Neural cell (in vitro differentiated cells): Measurements from ENCODE around the gene TSPOAP1. TPM values are rescaled to one million over a fixed set of nuclear protein-coding genes. Genes with fewer than 3 reads are reported as not detected.

Source experiments
- H2AFZ ChIP-seq: fragments of 200-600, 300-800 bp; sonication (generic), shearing (Covaris generic); 2 replicates; pipeline ENCODE4 v1.6.0; 2014; ENCODE audit warnings: low read depth, mild to moderate bottlenecking, antibody characterized with exemption, low read length, moderate library complexity
- H3F3A ChIP-seq: fragments of 200-600 bp; shearing (Covaris generic); 2 replicates; pipeline ENCODE4 v1.6.1; 2016; ENCODE audit warnings: mild to moderate bottlenecking, moderate library complexity, mixed read lengths, antibody characterized with exemption, low read length; ENCODE audit not compliant: insufficient read depth, poor library complexity, severe bottlenecking
- H3K27ac ChIP-seq: fragments of 200-600, 300-800 bp; sonication (generic), shearing (Covaris generic); 2 replicates; pipeline ENCODE4 v1.5.1; 2014; ENCODE audit warnings: mild to moderate bottlenecking, low read length, moderate library complexity
- H3K27me3 ChIP-seq: fragments of 300-800, 200-600 bp; sonication (generic), shearing (Covaris generic); 2 replicates; pipeline ENCODE4 v1.6.0; 2014; ENCODE audit warnings: mild to moderate bottlenecking, low read depth, low read length, moderate library complexity; ENCODE audit not compliant: insufficient read depth
- H3K36me3 ChIP-seq: fragments of 300-800, 200-600 bp; sonication (generic), shearing (Covaris generic); 2 replicates; pipeline ENCODE4 v1.5.1; 2014; ENCODE audit warnings: mild to moderate bottlenecking, antibody characterized with exemption, low read length, moderate library complexity; ENCODE audit not compliant: insufficient read depth
- H3K4me2 ChIP-seq: fragments of 300-800, 200-600 bp; sonication (generic), shearing (Covaris generic); 2 replicates; pipeline ENCODE4 v1.6.0; 2014; ENCODE audit warnings: mild to moderate bottlenecking, low read length
- H3K4me3 ChIP-seq: fragments of 300-800, 200-600 bp; sonication (generic), shearing (Covaris generic); 2 replicates; pipeline ENCODE4 v1.5.1; 2014; ENCODE audit warnings: mild to moderate bottlenecking, low read length, moderate library complexity
- H3K79me2 ChIP-seq: fragments of 200-600 bp; shearing (Covaris generic); replicated peaks from 2 replicates; pipeline ENCODE4 v1.6.0; 2014; ENCODE audit warnings: mild to moderate bottlenecking, low read length, moderate library complexity; ENCODE audit not compliant: insufficient read depth
- H3K9ac ChIP-seq: fragments of 300-800, 200-600 bp; sonication (generic), shearing (Covaris generic); 2 replicates; pipeline ENCODE4 v1.6.1; 2016; ENCODE audit warnings: mild to moderate bottlenecking, low read length, mixed read lengths
- H3K9me2 ChIP-seq: fragments of 200-600 bp; shearing (Covaris generic); 2 replicates; pipeline ENCODE4 v1.6.1; 2016; ENCODE audit warnings: mild to moderate bottlenecking, low read length, mixed read lengths; ENCODE audit not compliant: insufficient read depth
- H3K9me3 ChIP-seq: fragments of 200-600, 300-800 bp; sonication (generic), shearing (Covaris generic); 2 replicates; pipeline ENCODE4 v1.6.1; 2016; ENCODE audit warnings: mild to moderate bottlenecking, mixed run types, low read length, moderate library complexity, mixed read lengths
- H4K20me1 ChIP-seq: fragments of 200-600 bp; shearing (Covaris generic); 2 replicates; pipeline ENCODE4 v1.6.1; 2016; ENCODE audit warnings: mild to moderate bottlenecking, mixed run types; ENCODE audit not compliant: insufficient read depth
- CTCF ChIP-seq: fragments of 450-650 bp; IDR thresholded peaks from 2 replicates; pipeline ENCODE4 v1.5.1; 2014; ENCODE audit warnings: antibody characterized with exemption, mild to moderate bottlenecking, moderate library complexity; ENCODE audit not compliant: poor library complexity, severe bottlenecking
- EP300 ChIP-seq: fragments of 450-650 bp; conservative IDR thresholded peaks from 2 replicates; pipeline ENCODE4 v1.6.1; 2014; ENCODE audit warnings: antibody characterized with exemption, mild to moderate bottlenecking, moderate library complexity; ENCODE audit not compliant: poor library complexity, severe bottlenecking
- EZH2 ChIP-seq: fragments of 200-600, 300-800 bp; shearing (Covaris generic), sonication (generic); IDR thresholded peaks from 2 replicates; pipeline ENCODE4 v1.6.1; 2014; ENCODE audit warnings: antibody characterized with exemption, low read length, borderline replicate concordance, mild to moderate bottlenecking; ENCODE audit not compliant: insufficient read depth, poor library complexity, severe bottlenecking
- MXI1 ChIP-seq: fragments of 450-650 bp; conservative IDR thresholded peaks from 2 replicates; pipeline ENCODE4 v1.6.1; 2014; ENCODE audit warnings: antibody characterized with exemption, mild to moderate bottlenecking; ENCODE audit not compliant: poor library complexity, severe bottlenecking
- POLR2AphosphoS5 ChIP-seq: IDR thresholded peaks from 2 replicates; pipeline ENCODE4 v1.6.1; 2012
- RAD21 ChIP-seq: fragments of 450-650 bp; conservative IDR thresholded peaks from 2 replicates; pipeline ENCODE4 v1.6.1; 2014; ENCODE audit warnings: antibody characterized with exemption, mild to moderate bottlenecking, moderate library complexity
- REST ChIP-seq: IDR thresholded peaks from 2 replicates; pipeline ENCODE4 v1.6.1; 2012; ENCODE audit warnings: borderline replicate concordance
- SMC3 ChIP-seq: fragments of 450-650 bp; conservative IDR thresholded peaks from 2 replicates; pipeline ENCODE4 v1.6.1; 2014; ENCODE audit warnings: antibody characterized with exemption, mild to moderate bottlenecking, moderate library complexity; ENCODE audit not compliant: poor library complexity
- TAF1 ChIP-seq: IDR thresholded peaks from 2 replicates; pipeline ENCODE4 v1.6.1; 2012; ENCODE audit warnings: low read depth
- polyA plus RNA-seq: library from polyadenylated mRNA; depleted of rRNA; stranded (reverse); fragments of >200 nt; gene quantifications from 2 replicates; pipeline ENCODE4 v1.2.3, GENCODE V29; 2014
- small RNA-seq, 3 experiments: library from RNA; depleted of rRNA; stranded (forward); fragments of <200 nt; gene quantifications; one replicate each; pipeline ENCODE3, GENCODE V24; 2012

Gene TSPOAP1
- polyA plus RNA-seq, 1 donor from 2014 or later = 103 TPM

- H3K27me3 ChIP-seq = peaks cover 30% of the 10 kb centered on the region
- no peak overlapping the region for H3K4me3 ChIP-seq
- H3K79me2 ChIP-seq = no peaks in the 10 kb centered on the region
- H3F3A ChIP-seq = no peaks in the 10 kb centered on the region
- no peak overlapping the region for H3K9ac ChIP-seq
- TF ChIP-seq REST (no peak), RAD21 (no peak), EP300 (no peak), EZH2 (no peak), MXI1 (no peak), TAF1 (no peak)
- H3K36me3 ChIP-seq = no peaks in the 10 kb centered on the region
- H4K20me1 ChIP-seq = no peaks in the 10 kb centered on the region
- no peak overlapping the region for H3K27ac ChIP-seq
- H3K9me2 ChIP-seq = no peaks in the 10 kb centered on the region
- no peak overlapping the region for H2AFZ ChIP-seq
- H3K4me2 ChIP-seq = no peak overlapping the region
- no peaks in the 10 kb centered on the region for H3K9me3 ChIP-seq
These were observed 75.5 kb downstream of the TSPOAP1 start for GRCh38 chr17:58253082-58253481.

GRCh38 chr17:58252141-58252540 is 76.5 kb downstream of the TSPOAP1 start:
- H3K9ac ChIP-seq = no peak overlapping the region
- no peak for TF ChIP-seq EP300
- TF ChIP-seq POLR2AphosphoS5 = no peak
- no peak for TF ChIP-seq EZH2
- no peak for TF ChIP-seq RAD21
- no peak for TF ChIP-seq TAF1
- TF ChIP-seq REST = no peak
- no peak for TF ChIP-seq SMC3
- TF ChIP-seq MXI1 = no peak
- TF ChIP-seq CTCF = no peak
- no peaks in the 10 kb centered on the region for H3K9me2 ChIP-seq
- no peak overlapping the region for H3K4me2 ChIP-seq
- no peaks in the 10 kb centered on the region for H4K20me1 ChIP-seq
- no peak overlapping the region for H3K4me3 ChIP-seq
- H2AFZ ChIP-seq = no peak overlapping the region
- H3F3A ChIP-seq = no peaks in the 10 kb centered on the region
- peaks cover 36% of the 10 kb centered on the region for H3K27me3 ChIP-seq
- H3K27ac ChIP-seq = no peak overlapping the region
- H3K79me2 ChIP-seq = no peaks in the 10 kb centered on the region
- no peaks in the 10 kb centered on the region for H3K9me3 ChIP-seq
- no peaks in the 10 kb centered on the region for H3K36me3 ChIP-seq

Small RNA genes lying within 50 kb of the gene (small RNA-seq; reads per million reads assigned to genes)
- gene MIR4736 = 0 reads per million in 3 experiments

Other genes with a start within 250 kb of the TSPOAP1 start
- 66.7 and 72.0 TPM in 2 replicates for gene DYNLL2, start 245.4 kb downstream of the TSPOAP1 start, polyA plus RNA-seq
- gene OR4D1, start 180.4 kb downstream of the TSPOAP1 start, polyA plus RNA-seq = not detected in 2 replicates
- gene OR4D2, start 161.8 kb downstream of the TSPOAP1 start, polyA plus RNA-seq = not detected in 2 replicates
- gene EPX, start 136.1 kb downstream of the TSPOAP1 start, polyA plus RNA-seq = not detected in 2 replicates
- 32.9 and 42.1 TPM in 2 replicates for gene MKS1, start 109.5 kb downstream of the TSPOAP1 start, polyA plus RNA-seq
- gene LPO, start 90.2 kb downstream of the TSPOAP1 start, polyA plus RNA-seq = not detected in 2 replicates
- gene MPO, start 47.9 kb downstream of the TSPOAP1 start, polyA plus RNA-seq = not detected in 2 replicates
- gene SUPT4H1, start 23.4 kb upstream of the TSPOAP1 start, polyA plus RNA-seq = 84.2 and 109 TPM in 2 replicates
- not detected in 2 replicates for gene RNF43, start 88.7 kb upstream of the TSPOAP1 start, polyA plus RNA-seq
- gene HSF5, start 159.6 kb upstream of the TSPOAP1 start, polyA plus RNA-seq = 0.21 and 0.32 TPM in 2 replicates
- gene MTMR4, start 185.8 kb upstream of the TSPOAP1 start, polyA plus RNA-seq = 124 and 137 TPM in 2 replicates